Measurements from ENCODE around the gene ELAC1.
A peak's percentile ranks its signal among the peaks of the same experiment; 100 is the strongest.

Gene ELAC1

DNA sequence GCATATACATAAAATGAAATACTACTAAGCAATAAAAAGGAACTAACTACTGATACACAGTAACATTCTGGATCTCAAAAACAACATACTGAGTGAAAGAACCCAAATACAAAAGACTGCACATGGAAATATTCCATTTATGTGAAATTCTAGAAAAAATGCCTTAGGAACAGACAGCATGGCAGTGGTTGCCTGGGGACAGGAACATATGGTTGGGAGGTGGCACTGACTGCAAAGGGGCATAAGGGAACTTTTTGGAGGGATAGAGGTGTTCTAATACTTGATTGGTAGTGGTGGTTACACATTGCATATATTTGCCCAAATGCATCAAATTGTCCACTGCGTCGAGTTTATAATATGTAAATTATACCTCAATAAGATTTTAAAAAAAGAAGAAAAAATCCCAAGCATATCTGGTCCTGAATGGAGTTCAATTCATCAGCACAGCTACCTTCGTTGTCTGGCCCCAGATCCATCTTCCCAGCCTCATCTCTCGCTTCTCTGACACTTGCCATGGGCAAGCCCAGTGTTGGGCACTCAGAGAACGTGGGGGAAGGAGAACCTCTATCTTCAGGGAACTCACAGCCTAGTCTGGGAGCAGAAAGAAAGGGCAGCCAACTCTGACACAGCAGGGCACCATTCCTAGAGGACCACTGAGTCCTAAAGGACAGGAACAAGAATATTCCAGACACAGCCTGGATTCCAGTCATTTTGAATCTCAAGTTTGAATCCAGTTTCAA lies 53.6 kb downstream of the ELAC1 start:
- DNase-seq = no peak

DNA sequence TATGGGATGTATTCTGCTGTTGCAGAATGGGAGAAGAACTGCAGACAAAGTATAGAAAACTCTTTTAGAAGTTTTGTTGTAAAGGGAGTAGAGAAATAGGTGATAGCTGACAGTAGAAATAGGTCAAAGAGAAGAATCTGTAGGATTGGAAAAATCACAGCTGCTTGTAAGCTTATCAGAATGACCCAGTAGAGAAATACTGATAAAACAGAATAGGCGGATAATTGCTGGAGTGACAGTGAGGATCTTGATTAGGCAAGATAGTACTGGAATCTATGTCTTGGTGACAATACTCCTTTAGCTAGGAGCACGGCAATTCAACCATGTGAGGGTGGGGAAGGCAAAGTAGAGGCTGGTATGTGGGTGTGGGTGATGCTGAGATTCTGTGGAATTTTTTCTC lies 57.7 kb downstream of the ELAC1 start:
- DNase-seq = no peak

DNA sequence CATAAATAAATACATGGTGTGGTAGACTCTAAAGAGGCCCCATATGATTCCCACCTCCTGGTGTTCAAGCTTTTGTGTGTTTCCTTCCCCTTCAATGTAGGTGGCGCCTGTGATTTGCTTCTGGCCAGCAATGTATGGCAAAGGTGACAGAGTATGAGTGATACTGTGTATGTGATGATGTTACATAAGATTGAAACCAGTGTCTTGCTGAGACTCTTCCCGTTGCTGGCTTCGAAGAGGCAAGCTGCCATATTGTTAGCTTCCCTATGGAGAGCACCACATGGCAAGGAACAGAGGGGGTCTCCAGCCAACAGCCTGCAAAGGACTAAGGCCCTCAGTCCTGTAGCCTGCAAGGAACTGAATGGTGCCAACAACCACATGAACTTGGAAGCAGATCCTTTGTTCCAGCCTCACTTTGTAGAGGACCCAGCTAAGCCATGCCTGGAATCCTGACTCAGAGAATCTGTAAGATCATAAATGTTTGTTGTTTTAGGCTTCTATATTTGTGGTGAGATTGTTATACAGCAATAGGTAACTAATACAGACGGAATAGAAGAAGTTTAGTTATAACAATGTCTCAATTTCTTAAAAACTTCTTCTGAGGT lies 60.5 kb downstream of the ELAC1 start:
- DNase-seq = peak; percentile 35

DNA sequence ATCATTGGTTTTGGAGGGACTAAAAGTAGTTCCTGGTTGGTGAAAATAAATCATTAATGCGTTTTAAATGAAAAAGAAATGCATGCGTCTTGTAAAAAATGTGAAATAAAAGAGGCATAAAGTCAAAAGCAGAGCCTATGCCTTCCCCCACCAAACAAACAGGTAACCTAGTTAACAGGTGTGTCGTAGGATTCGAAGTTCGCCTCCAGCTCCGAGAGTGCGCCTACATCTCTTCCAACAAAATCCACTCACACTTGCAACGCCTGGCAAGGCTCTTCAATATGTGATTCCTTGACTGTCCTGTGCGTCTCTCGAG lies 61.5 kb downstream of the ELAC1 start:
- no peak for DNase-seq

DNA sequence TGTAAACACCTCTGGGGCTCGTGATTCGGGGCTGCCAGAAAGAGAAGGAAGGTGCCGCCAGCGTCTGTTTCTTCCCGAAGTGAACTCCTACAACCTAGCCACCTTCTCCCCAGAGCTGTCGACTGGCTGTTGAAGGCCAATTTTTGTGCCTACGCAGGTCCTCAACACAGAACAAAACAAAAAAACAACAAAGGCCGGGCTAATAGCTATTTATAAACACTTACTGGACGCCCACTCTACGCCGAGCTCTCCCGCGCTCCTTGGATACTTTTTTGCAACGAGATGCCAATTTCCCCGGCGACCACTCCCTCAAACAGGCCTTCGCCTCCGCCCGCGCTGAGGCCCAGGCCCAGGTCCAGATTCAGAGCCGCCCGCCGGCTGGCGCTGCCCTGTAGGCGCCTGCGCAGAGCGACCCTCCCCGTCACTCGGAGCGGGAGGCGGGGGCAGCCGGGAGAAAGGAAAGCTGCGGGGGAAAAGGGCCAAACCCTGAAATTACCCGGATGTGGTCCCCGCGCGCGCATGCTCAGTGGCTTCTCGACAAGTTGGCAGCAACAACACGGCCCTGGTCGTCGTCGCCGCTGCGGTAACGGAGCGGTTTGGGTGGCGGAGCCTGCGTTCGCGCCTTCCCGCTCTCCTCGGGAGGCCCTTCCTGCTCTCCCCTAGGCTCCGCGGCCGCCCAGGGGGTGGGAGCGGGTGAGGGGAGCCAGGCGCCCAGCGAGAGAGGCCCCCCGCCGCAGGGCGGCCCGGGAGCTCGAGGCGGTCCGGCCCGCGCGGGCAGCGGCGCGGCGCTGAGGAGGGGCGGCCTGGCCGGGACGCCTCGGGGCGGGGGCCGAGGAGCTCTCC lies 62.1 kb downstream of the ELAC1 start, which contains the start of gene SMAD4:
SMAD4 (plus strand) TSS at position 520 of the 843 bp plus-strand sequence. CDS start 16,834 bp downstream, outside the sequence.
- peak; percentile 91 for DNase-seq

- DNase-seq = peak; percentile 12
Observed at GRCh38 chr18:51030537-51031258, 62.9 kb downstream of the ELAC1 start.

DNA sequence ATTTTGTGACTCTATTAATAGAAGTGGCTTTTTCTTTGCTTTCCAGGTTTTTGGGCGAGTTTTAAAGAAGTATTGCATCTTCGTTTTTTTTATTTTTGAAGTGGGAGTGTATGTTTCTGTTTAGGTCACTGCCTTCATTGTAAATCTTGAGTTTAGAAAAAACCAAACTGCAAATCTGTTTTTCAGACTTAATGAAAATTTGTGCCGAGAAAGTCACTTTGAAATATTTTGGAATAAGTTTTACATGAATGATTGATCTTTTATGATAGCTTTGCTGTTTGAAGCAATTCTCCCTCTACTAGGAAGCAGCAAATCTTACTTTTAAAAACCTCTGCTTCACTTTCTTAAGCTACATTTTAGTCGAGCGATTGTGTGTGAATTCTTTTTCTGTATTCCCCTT lies 64.4 kb downstream of the ELAC1 start:
- DNase-seq = no peak

- DNase-seq = no peak
Observed at GRCh38 chr18:51037230-51037629, 69.4 kb downstream of the ELAC1 start.
